Thymus (tissue), 11 donors: ENCODE results near the gene FLYWCH2. TPM values are rescaled to one million over a fixed set of nuclear protein-coding genes. Genes with fewer than 3 reads are reported as not detected.
A peak's percentile ranks its signal among the peaks of the same experiment; 100 is the strongest.

Experiments used
- DNase-seq, 9 donors: peaks; one replicate each; pipeline ENCODE4 v3.0.0-alpha.2; 2013; ENCODE audit warnings: low spot score in 9 of 9, low read depth in 6 of 9, missing footprints in 1 of 9
- H3K27ac ChIP-seq, 2 donors: one replicate each; pipeline ENCODE4 v1.5.1; 2013; ENCODE audit warnings: control low read depth in 1 of 2, low read depth in 1 of 2, low read length in 1 of 2, mild to moderate bottlenecking in 1 of 2, moderate library complexity in 1 of 2
- H3K27me3 ChIP-seq, 2 donors: one replicate each; pipeline ENCODE4 v1.5.1; 2013; ENCODE audit warnings: low read length in 1 of 2; ENCODE audit not compliant: control insufficient read depth in 2 of 2, insufficient read depth in 1 of 2
- H3K36me3 ChIP-seq, 2 donors: one replicate each; pipeline ENCODE4 v1.5.1; 2013; ENCODE audit warnings: low read length in 1 of 2, mild to moderate bottlenecking in 1 of 2, moderate library complexity in 1 of 2; ENCODE audit not compliant: control insufficient read depth in 2 of 2, insufficient read depth in 2 of 2
- H3K4me1 ChIP-seq, 2 donors: one replicate each; pipeline ENCODE4 v1.5.1; 2013; ENCODE audit warnings: low read length in 2 of 2; ENCODE audit not compliant: control insufficient read depth in 2 of 2, insufficient read depth in 2 of 2
- H3K4me3 ChIP-seq, 2 donors: one replicate each; pipeline ENCODE4 v1.5.1; 2013; ENCODE audit warnings: low read length in 2 of 2, control low read depth in 1 of 2, mild to moderate bottlenecking in 1 of 2
- H3K9me3 ChIP-seq, 2 donors: one replicate each; pipeline ENCODE4 v1.5.1; 2013; ENCODE audit warnings: low read length in 1 of 2, mild to moderate bottlenecking in 1 of 2; ENCODE audit not compliant: control insufficient read depth in 2 of 2, insufficient read depth in 1 of 2
- WGBS: extraction: QIAGEN DNeasy Blood & Tissue Kit; methylation state at CpG from one replicate; pipeline ENCODE4 v1.1.7; 2013; 5-methylcytosine and 5-hydroxymethylcytosine counted together
- polyA plus RNA-seq: library from polyadenylated mRNA; stranded (reverse); fragments of 200-250 nt; gene quantifications from one replicate; pipeline ENCODE4 v1.2.3, GENCODE V29; 2013
- total RNA-seq: library from RNA; stranded (reverse); fragments of 120-200 nt; gene quantifications from one replicate; pipeline ENCODE4 v1.2.4, GENCODE V29; 2013
- donor health status: healthy.

FLYWCH2 gene
- total and polyA plus RNA-seq, 2 donors = 34.5 to 37.4 TPM

GRCh38 chr16:2852003-2852730, 30.8 kb upstream of the FLYWCH2 start:
- H3K4me1 ChIP-seq = no peaks in the 10 kb centered on the region
- H3K36me3 ChIP-seq = no peaks in the 10 kb centered on the region
- WGBS = 95% methylated on average over 16 of the region's 16 CpGs
- H3K9me3 ChIP-seq = peaks cover 0 to 24% of the 10 kb centered on the region in 2 donors
- H3K27me3 ChIP-seq = peaks cover 4 to 45% of the 10 kb centered on the region in 2 donors
- no peak overlapping the region for H3K4me3 ChIP-seq
- H3K27ac ChIP-seq = no peak overlapping the region
- no peak for DNase-seq

- peaks cover 6 to 52% of the 10 kb centered on the region in 2 donors for H3K27me3 ChIP-seq
- H3K4me1 ChIP-seq = no peaks in the 10 kb centered on the region
- DNase-seq = no peak
- WGBS = 59% methylated on average over 56 of the region's 56 CpGs
- H3K4me3 ChIP-seq = no peak overlapping the region
- H3K27ac ChIP-seq = no peak overlapping the region
- peaks cover 0 to 24% of the 10 kb centered on the region in 2 donors for H3K9me3 ChIP-seq
- no peaks in the 10 kb centered on the region for H3K36me3 ChIP-seq
Measured at GRCh38 chr16:2852731-2853507, 30.1 kb upstream of the FLYWCH2 start.

GRCh38 chr16:2853531-2854073, 29.4 kb upstream of the FLYWCH2 start:
- Histone ChIP-seq H3K4me1 (no peaks in the 10 kb centered on the region), H3K9me3 (peaks cover 0 to 24% of the 10 kb centered on the region in 2 donors), H3K4me3 (no peak overlapping the region), H3K27ac (no peak overlapping the region), H3K36me3 (no peaks in the 10 kb centered on the region), H3K27me3 (peaks cover 12 to 59% of the 10 kb centered on the region in 2 donors)
- no peak for DNase-seq
- WGBS = 81% methylated on average over 18 of the region's 18 CpGs

GRCh38 chr16:2854700-2855309, 28.2 kb upstream of the FLYWCH2 start:
- WGBS = 63% methylated on average over 5 of the region's 5 CpGs
- no peak overlapping the region for H3K27ac ChIP-seq
- H3K36me3 ChIP-seq = no peaks in the 10 kb centered on the region
- no peak for DNase-seq
- no peaks in the 10 kb centered on the region for H3K4me1 ChIP-seq
- H3K27me3 ChIP-seq = peaks cover 15 to 60% of the 10 kb centered on the region in 2 donors
- H3K4me3 ChIP-seq = no peak overlapping the region
- H3K9me3 ChIP-seq = peaks cover 0 to 24% of the 10 kb centered on the region in 2 donors

GRCh38 chr16:2855536-2855935, 27.5 kb upstream of the FLYWCH2 start:
- Histone ChIP-seq H3K27ac (no peak overlapping the region), H3K4me1 (no peaks in the 10 kb centered on the region), H3K4me3 (no peak overlapping the region), H3K9me3 (peaks cover 0 to 26% of the 10 kb centered on the region in 2 donors), H3K36me3 (no peaks in the 10 kb centered on the region), H3K27me3 (peaks cover 15 to 62% of the 10 kb centered on the region in 2 donors)
- DNase-seq = no peak
- 95% methylated on average over 6 of the region's 6 CpGs for whole genome bisulfite sequencing

- WGBS = 92% methylated on average over 14 of the region's 14 CpGs
- no peak overlapping the region for H3K27ac ChIP-seq
- H3K36me3 ChIP-seq = no peaks in the 10 kb centered on the region
- peaks cover 15 to 67% of the 10 kb centered on the region in 2 donors for H3K27me3 ChIP-seq
- DNase-seq = no peak
- H3K9me3 ChIP-seq = peaks cover 0 to 32% of the 10 kb centered on the region in 2 donors
- H3K4me1 ChIP-seq = no peaks in the 10 kb centered on the region
- no peak overlapping the region for H3K4me3 ChIP-seq
Measured at GRCh38 chr16:2856061-2856670, 26.8 kb upstream of the FLYWCH2 start.

- Histone ChIP-seq H3K27me3 (peaks cover 15 to 66% of the 10 kb centered on the region in 2 donors), H3K9me3 (peaks cover 0 to 30% of the 10 kb centered on the region in 2 donors), H3K27ac (no peak overlapping the region), H3K4me1 (no peaks in the 10 kb centered on the region), H3K36me3 (no peaks in the 10 kb centered on the region), H3K4me3 (no peak overlapping the region)
- DNase-seq = no peak
- 89% methylated on average over 24 of the region's 24 CpGs for WGBS
Measured at GRCh38 chr16:2856686-2857450, 26.1 kb upstream of the FLYWCH2 start.

- Histone ChIP-seq H3K36me3 (no peaks in the 10 kb centered on the region), H3K4me1 (no peaks in the 10 kb centered on the region), H3K27ac (peak within 1 kb of the TSS in 1 of 2 donors; percentile 21), H3K4me3 (no peak within 1 kb of the TSS), H3K27me3 (peaks cover 15 to 60% of the 10 kb centered on the region in 2 donors), H3K9me3 (peaks cover 0 to 24% of the 10 kb centered on the region in 2 donors)
- 10% methylated on average over 42 of the region's 42 CpGs for WGBS
- DNase-seq = no peak
Measured at GRCh38 chr16:2857451-2858244, 25.4 kb upstream of the FLYWCH2 start, which contains the start of gene PRSS22. Gene PRSS22, minus strand, starts transcription at chr16:2858170. Its CDS starts 66 bp downstream, at chr16:2858104.
